GM19452 (cell line): ENCODE results near the gene NPW.

Experiments
- ATAC-seq: cut with Tn5 transposase; IDR thresholded peaks from one replicate; pipeline ENCODE4 v1.9.1; 2021; ENCODE audit not compliant: unreplicated experiment

Gene NPW

DNA sequence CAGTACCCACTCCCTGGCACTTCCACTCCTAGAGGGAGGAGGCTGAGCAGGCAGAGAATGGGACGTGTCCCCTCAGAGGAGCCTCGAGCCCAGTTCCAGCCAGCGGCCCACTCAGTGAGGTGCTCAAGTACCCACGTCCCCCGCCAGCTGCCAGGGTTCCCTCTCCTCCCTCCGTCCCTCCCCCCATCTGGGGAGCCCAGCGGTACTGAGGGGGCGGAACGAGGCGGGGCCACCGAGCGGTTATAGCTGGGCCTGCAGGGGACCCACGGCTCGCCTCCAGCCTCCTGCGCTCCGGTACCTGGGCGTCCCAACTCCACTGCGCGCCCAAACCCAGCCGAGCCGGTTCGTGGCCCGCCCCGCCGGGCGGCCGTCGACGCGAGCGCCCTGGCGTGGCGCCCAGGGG is at the start of gene NPW:
NPW (plus strand) TSS at position 268 of the 403 bp plus-strand sequence.
- ATAC-seq: no peak

DNA sequence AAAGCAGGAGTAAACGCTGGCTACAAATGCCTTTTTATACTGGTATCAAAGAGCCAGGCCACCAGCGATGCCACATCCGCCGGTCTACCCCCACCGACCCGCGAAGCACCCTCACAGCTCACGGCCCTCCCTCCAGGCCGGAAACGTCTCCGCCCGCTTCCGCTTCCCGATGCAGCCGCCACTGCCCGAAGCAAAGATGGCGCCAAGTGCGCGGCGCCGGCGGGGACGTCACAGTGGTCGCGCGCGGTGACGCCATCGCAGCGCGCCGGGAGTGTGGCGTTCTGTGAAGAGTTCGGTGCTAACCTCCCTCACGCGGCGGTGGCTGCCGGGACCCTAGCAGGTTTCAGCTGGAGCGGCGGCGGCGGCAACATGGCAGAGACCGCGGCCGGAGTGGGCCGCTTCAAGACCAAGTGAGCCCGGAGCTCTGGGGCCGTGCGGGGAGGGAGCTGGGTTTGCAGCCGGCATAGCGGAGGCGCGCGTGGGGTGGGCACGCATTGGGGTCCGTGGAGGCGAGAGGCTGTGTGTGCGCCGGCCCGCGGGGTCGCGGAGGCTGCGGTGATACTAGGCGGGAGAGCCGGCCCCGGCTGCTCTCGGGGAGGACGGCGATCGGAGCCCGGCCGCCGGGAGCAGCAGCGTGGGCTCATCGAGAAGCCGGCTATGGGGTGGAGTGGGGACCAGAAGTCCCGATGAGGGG is 47.6 kb upstream of the NPW start, which contains the start of gene TBL3:
TBL3 (plus strand) TSS at position 258 of the 694 bp plus-strand sequence; CDS start at position 370, 112 bp downstream.
- ATAC-seq: peak; percentile 84

DNA sequence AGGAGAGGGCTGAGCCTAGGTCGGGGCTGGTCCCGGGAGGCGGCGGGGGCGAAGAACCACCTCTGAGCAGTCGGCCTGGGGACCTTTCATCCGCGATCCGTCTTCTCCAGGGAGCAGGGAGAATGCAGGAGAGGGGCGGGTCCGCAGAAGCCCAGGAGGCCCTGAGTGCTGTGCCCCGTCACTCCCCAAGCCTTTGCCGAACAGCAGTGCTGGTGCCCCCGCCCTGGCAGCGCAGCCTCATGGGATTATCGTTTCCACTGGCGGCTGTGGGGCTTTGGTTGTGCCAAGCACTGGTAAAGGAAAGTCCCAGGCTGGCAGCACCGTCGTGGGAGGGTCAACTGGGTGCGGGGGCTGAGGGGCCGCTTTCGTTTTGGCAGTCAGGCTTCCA is 47.1 kb upstream of the NPW start:
- ATAC-seq: no peak

DNA sequence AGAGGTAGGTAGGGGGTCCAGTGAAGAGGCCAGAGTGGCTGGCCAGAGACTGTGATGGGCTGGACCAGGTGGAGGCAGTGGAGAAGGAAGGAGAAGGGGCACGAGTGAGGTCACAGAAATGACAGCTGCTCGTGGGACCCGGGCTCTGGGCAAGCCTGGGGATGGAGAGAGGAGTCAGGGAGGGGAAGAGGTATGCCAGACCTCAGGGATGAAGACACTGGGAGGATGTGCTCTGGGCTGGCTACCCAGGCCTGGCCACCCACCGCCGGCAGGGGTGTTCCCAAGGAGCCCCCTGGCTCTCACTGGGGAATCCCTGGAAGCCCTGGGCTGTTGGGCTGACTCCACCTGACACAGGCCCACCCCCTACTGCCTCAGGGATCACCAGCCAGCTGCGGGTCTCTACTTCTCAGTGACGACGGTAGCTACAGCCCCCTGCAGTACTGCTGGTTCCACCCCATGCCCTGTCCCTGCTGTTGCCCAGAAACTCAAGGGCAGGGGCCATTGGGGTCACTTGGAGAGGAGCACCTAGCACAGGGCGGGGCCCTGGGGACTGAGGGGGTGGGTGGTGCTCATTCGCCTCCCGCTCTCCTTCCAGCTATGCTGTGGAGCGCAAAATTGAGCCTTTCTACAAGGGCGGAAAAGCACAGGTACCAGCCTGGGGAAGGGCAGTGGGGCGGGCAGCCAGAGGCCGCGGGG is 46.0 kb upstream of the NPW start:
- no peak for ATAC-seq

DNA sequence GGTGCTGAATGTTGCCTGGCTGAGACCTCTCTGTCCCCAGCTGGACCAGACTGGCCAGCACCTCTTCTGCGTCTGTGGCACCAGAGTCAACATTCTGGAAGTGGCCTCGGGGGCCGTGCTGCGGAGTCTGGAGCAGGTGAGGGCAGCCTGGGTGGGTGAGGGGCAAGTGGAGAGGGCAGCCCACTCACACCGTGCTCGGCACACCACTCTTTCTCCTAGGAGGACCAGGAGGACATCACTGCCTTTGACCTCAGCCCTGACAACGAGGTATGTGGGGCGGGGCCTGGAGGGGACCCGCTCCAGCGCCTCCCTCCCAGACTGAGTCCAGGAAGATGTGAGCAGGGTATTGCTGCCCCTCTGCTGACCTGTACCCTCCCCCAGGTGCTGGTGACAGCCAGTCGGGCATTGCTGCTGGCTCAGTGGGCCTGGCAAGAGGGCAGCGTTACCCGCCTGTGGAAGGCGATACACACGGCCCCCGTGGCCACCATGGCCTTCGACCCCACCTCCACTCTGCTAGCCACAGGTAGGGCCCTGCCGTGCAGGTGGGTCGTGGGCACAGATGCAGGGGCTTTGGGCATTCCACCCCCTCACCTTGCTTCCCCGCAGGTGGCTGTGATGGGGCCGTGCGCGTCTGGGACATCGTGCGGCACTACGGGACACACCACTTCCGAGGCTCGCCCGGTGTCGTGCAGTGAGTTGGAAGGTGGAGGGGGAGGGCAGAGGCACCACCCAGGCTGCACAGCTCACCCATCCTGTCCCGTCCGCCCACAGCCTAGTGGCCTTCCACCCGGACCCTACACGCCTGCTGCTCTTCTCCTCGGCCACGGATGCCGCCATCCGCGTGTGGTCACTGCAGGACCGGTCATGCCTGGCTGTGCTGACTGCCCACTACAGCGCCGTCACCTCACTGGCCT is 45.2 kb upstream of the NPW start:
- ATAC-seq: no peak

DNA sequence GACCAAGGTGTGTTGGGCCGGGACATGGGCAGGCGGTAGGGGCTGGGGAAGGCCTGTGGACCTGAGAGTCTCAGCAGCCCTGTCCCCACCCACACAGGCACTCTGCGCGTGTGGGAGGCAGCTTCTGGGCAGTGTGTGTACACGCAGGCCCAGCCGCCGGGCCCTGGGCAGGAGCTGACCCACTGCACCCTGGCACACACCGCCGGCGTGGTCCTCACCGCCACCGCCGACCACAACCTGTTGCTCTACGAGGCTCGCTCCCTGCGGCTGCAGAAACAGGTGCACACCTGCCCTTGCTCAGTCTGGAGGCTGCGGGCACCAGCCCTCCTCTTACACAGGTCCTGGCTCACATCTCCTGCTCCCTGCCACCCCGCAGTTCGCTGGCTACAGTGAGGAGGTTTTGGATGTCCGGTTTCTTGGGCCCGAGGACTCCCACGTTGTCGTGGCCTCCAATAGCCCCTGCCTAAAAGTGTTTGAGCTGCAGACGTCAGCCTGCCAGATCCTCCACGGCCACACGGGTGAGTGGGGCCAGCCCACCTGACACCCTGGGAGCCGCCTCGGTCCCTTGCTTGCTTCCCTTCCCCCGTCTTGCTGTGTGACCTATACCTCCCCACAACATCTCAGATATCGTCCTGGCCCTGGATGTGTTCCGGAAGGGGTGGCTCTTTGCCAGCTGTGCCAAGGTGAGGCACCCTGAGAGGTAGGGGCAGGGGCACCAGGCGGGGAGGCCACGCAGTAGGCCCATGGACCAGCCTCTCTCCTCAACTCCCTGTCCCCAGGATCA is 44.0 kb upstream of the NPW start:
- ATAC-seq: no peak

DNA sequence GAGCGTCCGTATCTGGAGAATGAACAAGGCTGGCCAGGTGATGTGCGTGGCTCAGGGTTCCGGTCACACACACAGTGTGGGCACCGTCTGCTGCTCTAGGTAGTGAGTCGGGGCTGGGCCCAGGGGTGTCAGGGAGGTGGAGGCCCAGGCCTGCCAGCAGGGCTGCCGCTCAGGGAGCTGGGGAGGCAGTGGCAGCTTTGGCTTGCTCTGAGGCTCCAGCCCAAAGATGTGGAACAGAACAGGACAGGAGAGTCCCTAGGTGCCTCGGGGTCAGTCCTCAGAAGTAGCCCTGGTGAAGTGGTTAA is 43.4 kb upstream of the NPW start:
- no peak for ATAC-seq

DNA sequence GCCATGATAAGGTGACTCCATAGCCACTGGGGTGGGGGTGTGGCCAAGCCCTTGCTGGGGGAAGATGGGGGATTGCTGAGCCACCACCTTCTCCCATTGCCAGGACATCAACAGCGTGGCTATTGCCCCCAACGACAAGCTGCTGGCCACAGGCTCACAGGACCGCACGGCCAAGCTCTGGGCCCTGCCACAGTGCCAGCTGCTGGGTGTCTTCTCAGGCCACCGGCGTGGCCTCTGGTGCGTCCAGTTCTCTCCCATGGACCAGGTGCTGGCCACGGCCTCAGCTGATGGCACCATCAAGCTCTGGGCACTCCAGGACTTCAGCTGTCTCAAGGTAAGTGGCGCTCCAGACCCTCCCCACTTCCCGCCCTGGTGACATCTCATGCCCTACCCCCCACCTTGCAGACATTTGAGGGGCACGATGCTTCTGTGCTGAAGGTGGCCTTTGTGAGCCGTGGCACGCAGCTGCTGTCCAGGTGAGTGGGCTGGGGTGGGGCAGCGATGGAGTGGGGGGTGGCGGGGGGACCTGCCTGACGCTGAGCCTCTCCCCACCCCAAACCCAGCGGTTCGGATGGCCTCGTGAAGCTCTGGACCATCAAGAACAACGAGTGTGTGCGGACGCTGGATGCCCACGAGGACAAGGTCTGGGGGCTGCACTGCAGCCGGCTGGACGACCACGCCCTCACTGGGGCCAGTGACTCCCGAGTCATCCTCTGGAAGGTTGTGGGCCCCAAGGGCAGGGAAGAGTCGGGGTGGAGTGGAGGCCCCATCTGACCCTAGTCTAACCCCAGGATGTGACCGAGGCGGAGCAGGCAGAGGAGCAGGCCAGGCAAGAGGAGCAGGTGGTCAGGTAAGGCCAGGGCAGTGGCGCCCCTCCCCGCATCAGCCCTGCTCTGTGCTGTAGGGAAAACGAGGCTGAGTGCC is 42.4 kb upstream of the NPW start:
- no peak for ATAC-seq

DNA sequence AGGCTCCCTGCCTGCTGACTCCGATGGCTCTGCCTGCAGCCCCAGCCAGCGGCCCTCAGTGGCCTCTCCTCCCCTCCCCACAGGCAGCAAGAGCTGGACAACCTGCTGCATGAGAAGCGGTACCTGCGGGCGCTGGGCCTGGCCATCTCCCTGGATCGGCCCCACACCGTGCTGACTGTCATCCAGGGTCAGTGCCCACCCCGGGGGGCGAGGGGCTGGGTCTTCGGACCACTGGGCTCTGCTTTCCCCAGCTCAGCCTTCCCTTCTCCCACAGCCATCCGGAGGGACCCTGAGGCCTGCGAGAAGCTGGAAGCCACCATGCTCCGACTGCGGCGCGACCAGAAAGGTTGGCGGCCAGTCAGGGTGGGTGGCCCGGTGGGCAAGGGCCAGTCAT is 41.7 kb upstream of the NPW start:
- no peak for ATAC-seq

DNA sequence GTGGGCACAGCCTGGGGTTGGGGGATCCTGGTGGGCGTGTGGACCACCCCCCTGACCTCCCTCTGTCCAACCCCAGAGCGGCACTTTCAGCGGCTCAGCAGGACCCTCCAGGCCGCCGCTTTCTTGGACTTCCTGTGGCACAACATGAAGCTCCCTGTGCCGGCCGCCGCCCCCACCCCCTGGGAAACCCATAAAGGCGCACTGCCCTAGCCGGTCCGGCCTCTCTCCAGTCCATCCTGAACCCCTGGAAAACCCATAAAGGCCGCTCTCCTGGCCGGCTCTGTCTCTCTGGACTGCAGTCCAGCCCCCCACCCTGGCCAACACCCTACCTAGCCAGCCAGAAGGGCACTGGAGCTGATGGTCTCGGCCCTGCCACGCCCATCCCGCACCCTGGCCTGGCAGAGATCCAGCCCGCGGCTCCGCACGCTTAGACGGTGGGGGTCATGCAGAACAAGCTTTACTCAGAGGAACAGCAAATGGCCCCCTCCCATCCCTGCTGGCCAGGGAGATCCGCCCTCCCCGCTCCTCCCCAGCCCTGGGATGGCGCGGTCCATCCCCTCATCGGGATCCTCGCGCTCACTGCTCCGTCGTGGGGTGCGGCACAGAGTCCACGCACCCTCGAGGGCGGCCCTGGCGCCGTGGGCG is 41.0 kb upstream of the NPW start:
- no peak for ATAC-seq

DNA sequence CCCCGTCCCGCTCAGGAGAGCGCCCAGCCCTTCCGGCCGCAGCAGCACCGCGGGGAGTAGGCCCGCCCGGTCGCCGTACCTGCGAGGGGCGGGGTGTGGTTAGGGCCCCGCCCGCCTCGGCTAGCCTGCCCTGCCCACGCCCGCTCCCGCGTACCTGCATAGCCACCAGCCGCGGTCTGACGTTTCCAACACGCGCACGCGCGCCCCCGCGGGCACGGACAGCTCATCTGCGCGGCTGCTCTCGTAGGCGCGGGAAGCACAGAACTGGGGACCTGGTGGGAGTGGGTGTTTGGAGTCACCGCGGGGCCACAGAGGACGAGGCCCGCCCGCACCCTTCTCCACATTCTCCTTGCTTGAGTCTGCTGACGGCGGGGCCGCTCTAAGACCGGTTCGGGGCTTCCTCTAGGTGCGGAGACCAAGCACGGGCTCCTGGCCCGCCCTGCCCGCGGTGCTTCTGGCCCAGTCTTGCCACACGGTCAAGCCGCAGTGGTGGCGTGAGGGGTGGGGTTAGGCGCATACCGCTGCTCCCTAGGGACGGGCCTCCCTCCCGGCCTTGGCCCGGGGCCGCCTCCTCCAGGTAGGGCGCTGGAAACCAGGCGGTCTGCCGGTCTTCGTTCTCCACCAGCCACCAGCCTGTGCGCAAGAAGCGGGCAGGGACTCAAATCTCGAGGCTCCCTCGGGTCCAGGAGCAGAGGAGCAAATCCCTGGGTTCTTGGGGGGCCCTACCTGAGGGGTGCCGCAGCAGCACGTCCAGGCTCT is 40.1 kb upstream of the NPW start:
- no peak for ATAC-seq

DNA sequence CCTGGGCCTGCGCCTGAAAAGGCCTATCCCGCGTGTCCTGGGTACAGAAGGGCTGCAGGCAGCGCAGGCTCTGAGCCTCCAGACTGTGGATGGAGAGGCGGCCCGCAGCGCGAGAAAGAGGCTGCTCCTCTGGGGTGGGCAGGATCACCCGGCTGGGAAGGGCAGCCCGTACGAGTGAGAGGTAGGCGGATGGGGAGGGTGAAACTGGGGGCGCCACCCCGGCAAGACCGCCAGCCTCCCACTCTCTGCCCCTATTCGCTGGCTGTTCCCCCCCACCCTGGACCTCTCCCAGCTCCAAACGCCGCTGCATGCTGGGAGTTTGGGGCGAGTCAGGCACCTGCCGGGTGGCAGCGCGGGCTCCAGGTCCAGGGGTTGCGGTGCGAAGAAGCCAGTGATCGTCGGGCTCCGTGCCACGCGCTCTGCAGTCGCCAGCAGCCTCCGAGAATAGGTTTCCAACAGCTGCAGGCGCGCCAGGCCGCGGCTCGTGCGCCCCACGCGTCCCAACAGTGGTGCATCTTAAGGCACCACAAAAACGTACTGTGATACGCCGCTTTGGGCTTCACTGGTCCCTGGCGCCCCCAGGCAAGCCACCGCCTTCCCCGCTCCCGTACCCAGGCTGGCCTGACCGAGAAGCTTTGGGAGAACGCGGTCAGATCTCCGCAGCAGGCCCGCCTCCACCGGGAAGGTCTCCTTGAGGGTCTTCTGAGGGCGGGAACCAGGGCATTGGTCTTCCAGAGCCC is 39.4 kb upstream of the NPW start:
- no peak for ATAC-seq

DNA sequence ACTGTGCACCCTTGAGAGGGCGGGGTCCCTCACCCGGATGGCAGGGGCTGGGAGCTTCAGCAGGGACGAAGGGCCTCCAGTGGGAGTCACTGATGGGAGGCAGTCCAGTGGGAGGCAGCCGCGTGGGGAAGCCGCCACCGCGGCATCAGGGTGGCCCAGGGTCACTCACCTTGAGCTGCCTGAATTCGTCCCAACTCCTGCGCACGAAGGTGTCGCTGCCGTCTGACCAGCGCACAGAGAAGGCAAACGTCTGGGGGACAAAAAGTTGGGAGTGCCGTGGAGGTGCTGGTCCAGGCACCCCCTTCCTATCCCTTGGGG is 38.9 kb upstream of the NPW start:
- ATAC-seq: no peak

DNA sequence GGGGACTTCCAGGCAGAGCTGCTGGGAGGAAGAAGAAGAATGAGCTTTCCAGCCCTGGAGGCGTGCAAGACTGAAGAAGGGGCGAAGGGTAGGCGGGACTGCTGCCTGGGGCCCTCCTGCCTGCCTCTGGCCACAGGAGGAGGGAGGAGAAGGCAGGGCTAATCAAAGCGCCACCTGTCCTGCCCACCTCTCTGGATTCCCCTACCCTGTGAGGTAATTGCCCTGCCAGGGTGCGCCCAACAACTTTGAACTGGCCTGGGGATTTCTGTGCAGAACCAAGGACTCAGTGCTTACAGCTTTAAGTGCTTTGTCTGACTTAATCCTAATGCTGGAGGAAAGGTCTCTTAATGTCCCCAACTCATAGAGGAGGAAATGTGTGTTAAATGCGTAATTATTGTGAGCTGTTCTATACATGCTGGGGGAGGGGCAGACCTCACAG is 38.2 kb upstream of the NPW start, which contains the start of gene NOXO1:
NOXO1 (minus strand) TSS at position 72 of the 439 bp plus-strand sequence. CDS start 290 bp downstream, outside the sequence.
- ATAC-seq: no peak

DNA sequence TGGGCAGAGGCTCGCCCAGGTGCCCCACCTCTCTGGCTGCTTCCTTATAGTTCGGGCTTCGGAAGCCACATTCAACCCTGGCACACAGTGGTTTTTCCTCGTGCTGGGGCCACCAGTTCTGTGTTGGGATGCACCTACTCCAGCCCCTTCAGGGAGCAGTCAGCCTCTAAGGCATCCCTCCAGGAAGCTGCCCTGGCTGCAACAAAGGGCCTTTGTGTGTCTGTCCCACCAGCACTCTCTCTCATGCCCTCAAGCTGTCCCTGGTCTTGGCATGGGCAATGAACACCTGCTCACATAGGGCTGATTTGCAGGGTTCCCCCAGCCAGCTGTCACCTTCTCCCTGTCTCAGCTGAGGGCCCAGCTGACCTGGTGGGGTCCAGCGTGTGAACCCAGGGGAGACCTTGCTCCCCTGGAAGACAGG is 37.6 kb upstream of the NPW start:
- no peak for ATAC-seq

DNA sequence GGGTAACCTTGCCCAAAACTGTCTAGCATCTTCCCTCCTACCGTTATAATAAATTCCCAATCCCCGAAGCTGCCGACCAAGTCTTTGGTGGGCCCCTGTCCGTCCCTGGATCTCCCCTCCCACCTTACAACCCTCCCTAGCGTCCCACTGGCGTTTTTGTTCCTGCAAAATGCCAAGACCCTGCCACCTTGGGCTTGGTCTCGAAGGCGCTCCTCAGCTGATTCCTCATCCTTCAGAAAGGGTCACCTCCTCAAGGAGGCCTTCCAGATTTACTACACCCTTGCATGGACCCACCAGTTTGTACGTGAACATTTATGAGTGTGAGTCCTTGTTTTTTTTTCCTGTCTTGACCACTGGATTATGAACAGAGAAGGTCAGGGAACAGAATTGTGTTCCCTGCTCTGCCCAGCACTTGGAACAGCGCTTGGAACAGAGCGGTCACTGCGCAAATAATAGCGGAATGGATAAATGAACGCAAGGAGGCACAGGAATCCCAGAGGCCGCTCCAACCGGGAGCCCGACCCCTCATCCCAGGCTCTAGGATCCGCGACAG is 36.5 kb upstream of the NPW start:
- no peak for ATAC-seq

DNA sequence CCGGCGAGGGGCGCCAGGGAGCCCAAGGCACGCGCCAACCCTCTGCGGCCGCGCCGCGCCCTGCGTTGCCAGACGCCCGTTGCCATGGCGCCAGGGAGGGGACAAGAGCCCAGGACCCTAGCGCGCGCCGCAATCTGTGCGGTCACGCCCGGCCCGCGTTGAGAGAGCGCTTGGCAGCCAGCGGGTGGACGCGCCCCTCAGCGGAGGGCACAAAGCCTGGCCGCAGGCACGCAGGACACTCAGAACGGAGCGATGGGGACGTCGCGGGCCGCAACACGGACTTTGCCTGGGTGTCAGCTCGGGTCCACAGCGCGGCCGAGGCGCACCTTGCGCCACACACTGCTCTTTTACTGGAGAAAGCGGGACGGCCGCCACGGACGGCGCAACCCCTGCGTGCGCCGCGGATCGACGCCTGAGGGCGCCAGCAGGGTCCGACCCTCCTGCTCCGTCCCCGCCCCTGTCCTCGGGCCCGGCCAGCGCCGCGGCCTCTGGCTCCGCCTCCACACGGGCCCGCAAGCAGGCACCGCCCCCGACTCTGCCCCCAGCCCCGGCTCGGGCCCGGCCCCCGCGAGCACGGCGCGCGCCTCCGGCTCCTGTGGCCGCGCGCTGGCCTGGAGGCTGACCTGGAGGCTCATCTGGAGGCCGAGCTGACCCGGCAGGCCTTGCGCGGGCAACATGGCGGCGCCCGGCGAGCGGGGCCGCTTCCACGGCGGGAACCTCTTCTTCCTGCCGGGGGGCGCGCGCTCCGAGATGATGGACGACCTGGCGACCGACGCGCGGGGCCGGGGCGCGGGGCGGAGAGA is 35.8 kb upstream of the NPW start, which contains the start of gene GFER:
GFER (plus strand) TSS at position 650 of the 803 bp plus-strand sequence; CDS start at position 676, 26 bp downstream.
- peak; percentile 66 for ATAC-seq
